ENCODE results near the gene PFKFB4.

GRCh38 chr3:48593337-48593736 lies 36.7 kb upstream of the PFKFB4 start:
- TF ChIP-seq SUZ12 (IDR thresholded peaks at IDR 0.05; ENCODE audit: extremely low read depth, insufficient read depth, insufficient read length), result no peak
- no peak for TF ChIP-seq YY1 (IDR thresholded peaks at IDR 0.05; ENCODE audit: insufficient read depth, insufficient read length)

Data from NT2/D1 (cell line).